ENCODE measurements around the gene GRIK5. TPM values are rescaled to one million over a fixed set of nuclear protein-coding genes. Genes with fewer than 3 reads are reported as not detected.

The GRIK5 gene
- total and polyA plus RNA-seq, 2 donors (not counting 3 experiments of a cell fraction or from before 2014, with no cell fraction given) = 0.80 to 2.2 TPM

DNA sequence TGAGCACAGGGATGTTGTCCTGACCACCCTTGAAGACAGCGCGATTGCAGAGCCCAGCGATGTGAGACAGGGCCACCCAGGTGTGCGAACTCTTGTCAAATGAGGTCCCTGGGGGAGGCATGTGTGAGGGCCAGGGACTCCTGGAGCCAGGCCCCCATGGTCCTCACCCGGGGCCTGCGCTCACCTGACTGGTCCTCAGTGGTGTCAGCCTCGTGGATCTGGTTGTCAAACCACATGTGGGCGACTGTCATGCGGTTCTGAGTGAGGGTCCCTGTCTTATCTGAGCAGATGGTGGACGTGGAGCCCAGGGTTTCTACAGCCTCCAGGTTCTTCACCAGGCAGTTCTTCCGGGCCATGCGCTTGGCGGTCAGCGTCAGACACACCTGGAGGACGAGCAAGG lies 88.3 kb downstream of the GRIK5 start:
- Histone ChIP-seq H3K36me3 (ENCODE audit: control insufficient read depth in 2 of 2, extremely low read depth in 1 of 2, insufficient read depth in 2 of 2, low read length in 2 of 2) (no peaks in the 10 kb centered on the region), H3K9me3 (replicated peaks; ENCODE audit: control insufficient read depth, insufficient read depth, low read length) (no peaks in the 10 kb centered on the region), H3K9me1 (replicated peaks; ENCODE audit: control insufficient read depth, extremely low read depth, insufficient read depth, low read length) (no peaks in the 10 kb centered on the region), H2AFZ (ENCODE audit: low read depth, low read length) (no peak overlapping the region), H3K27ac (ENCODE audit: insufficient read depth, low read depth, low read length) (no peak overlapping the region), H3K4me1 (ENCODE audit: control insufficient read depth, extremely low read depth, insufficient read depth, low read length) (no peaks in the 10 kb centered on the region), H3K9ac (replicated peaks; ENCODE audit: extremely low read depth, insufficient read depth, low read length) (no peak overlapping the region), H3K79me2 (ENCODE audit: control insufficient read depth, insufficient read depth, low read length) (no peaks in the 10 kb centered on the region), H3K27me3 (ENCODE audit: control insufficient read depth in 2 of 2, insufficient read depth in 2 of 2, low read length in 2 of 2) (no peaks in the 10 kb centered on the region), H4K20me1 (replicated peaks; ENCODE audit: control insufficient read depth, extremely low read depth, insufficient read depth, low read length) (no peaks in the 10 kb centered on the region), H3K4me2 (ENCODE audit: insufficient read depth, low read length) (no peak overlapping the region), H3K4me3 (replicated peaks in 1 of 3; ENCODE audit: insufficient read depth in 1 of 3, low read depth in 1 of 3, low read length in 3 of 3) (no peak overlapping the region)
- FAIRE-seq = no peak
- intact Hi-C loops (cut with micrococcal nuclease) = no loop called here
- DNase-seq (ENCODE audit: low read depth, low spot score) = no peak
- CTCF ChIA-PET = no interaction called here
- POLR2A ChIA-PET = no interaction called here
- no peak for TF ChIP-seq EZH2 (IDR thresholded peaks at IDR 0.05; ENCODE audit: borderline replicate concordance, low read depth, low read length, severe bottlenecking)
- TF ChIP-seq, protein P1, sequence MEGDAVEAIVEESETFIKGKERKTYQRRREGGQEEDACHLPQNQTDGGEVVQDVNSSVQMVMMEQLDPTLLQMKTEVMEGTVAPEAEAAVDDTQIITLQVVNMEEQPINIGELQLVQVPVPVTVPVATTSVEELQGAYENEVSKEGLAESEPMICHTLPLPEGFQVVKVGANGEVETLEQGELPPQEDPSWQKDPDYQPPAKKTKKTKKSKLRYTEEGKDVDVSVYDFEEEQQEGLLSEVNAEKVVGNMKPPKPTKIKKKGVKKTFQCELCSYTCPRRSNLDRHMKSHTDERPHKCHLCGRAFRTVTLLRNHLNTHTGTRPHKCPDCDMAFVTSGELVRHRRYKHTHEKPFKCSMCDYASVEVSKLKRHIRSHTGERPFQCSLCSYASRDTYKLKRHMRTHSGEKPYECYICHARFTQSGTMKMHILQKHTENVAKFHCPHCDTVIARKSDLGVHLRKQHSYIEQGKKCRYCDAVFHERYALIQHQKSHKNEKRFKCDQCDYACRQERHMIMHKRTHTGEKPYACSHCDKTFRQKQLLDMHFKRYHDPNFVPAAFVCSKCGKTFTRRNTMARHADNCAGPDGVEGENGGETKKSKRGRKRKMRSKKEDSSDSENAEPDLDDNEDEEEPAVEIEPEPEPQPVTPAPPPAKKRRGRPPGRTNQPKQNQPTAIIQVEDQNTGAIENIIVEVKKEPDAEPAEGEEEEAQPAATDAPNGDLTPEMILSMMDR (IDR thresholded peaks at IDR 0.05; ENCODE audit: extremely low read depth in 1 of 2, insufficient read depth in 1 of 2, low read depth in 1 of 2, low read length in 2 of 2) = no peak
- TF ChIP-seq POLR2AphosphoS5 (IDR thresholded peaks at IDR 0.05; ENCODE audit: insufficient read depth, low read depth, low read length) = no peak
- TF ChIP-seq, protein P2, sequence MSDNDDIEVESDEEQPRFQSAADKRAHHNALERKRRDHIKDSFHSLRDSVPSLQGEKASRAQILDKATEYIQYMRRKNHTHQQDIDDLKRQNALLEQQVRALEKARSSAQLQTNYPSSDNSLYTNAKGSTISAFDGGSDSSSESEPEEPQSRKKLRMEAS (IDR thresholded peaks at IDR 0.05; ENCODE audit: insufficient read depth, insufficient read length) = no peak
- TF ChIP-seq POLR2A (IDR thresholded peaks at IDR 0.05; ENCODE audit: low read depth, low read length) = no peak
- TF ChIP-seq MYC (IDR thresholded peaks at IDR 0.05; ENCODE audit: low read depth, low read length) = no peak
- no peak for TF ChIP-seq FOS (IDR thresholded peaks at IDR 0.05; ENCODE audit: borderline replicate concordance, insufficient read depth, low read length)
- no peak for TF ChIP-seq GATA2 (IDR thresholded peaks at IDR 0.05; ENCODE audit: insufficient read depth, insufficient read length, low read depth, low read length)
- TF ChIP-seq JUN (IDR thresholded peaks at IDR 0.05; ENCODE audit: borderline replicate concordance, insufficient read depth, insufficient read length, low read depth) = no peak
- dilution Hi-C loops (cut with MboI; ENCODE audit: extremely low pct_ligation_motif_present, low sequenced_read_pairs) = no loop called here
- no TSS peak for BruUV-seq (replicated peaks)

All from endothelial cell of umbilical vein (primary cell).